HepG2 (cell line): Measurements from ENCODE around the gene SNX2. TPM values are rescaled to one million over a fixed set of nuclear protein-coding genes. Genes with fewer than 3 reads are reported as not detected.

Experiments used
- ARID4A ChIP-seq: sonication (generic); formaldehyde crosslinking; IDR thresholded peaks from 2 replicates; pipeline ENCODE4 v1.5.0; 2020; ENCODE audit warnings: mild to moderate bottlenecking, missing genetic modification reagents, borderline replicate concordance
- ARID5B ChIP-seq: IDR thresholded peaks from 2 replicates; pipeline ENCODE4 v1.4.0; 2020; ENCODE audit warnings: mild to moderate bottlenecking, missing genetic modification reagents
- ELF3 ChIP-seq: IDR thresholded peaks from 2 replicates; pipeline ENCODE4 v1.6.1; 2016; ENCODE audit warnings: missing genetic modification reagents, missing compliant biosample characterization
- HNF4G ChIP-seq, 2 experiments: sonication (generic) in 1 of 2; formaldehyde crosslinking in 1 of 2; IDR thresholded peaks; 2 replicates each; pipeline versions ENCODE4 v1.4.0 to v1.6.1; 2011 to 2020; ENCODE audit warnings: borderline replicate concordance in 2 of 2, low read depth in 2 of 2, mild to moderate bottlenecking in 2 of 2, low read length in 1 of 2, missing genetic modification reagents in 1 of 2, moderate library complexity in 1 of 2
- HNRNPH1 ChIP-seq: fragments of 200-400 bp; formaldehyde crosslinking; optimal IDR thresholded peaks from 2 replicates; pipeline ENCODE3; 2017; ENCODE audit warnings: mild to moderate bottlenecking, low read depth, low read length
- PITX1 ChIP-seq: sonication (generic); formaldehyde crosslinking; IDR thresholded peaks from 2 replicates; pipeline ENCODE4 v1.5.1; 2020; ENCODE audit warnings: mild to moderate bottlenecking, missing genetic modification reagents
- TGIF2 ChIP-seq: IDR thresholded peaks from 2 replicates; pipeline ENCODE4 v1.6.1; 2016; ENCODE audit warnings: control low read depth, missing compliant biosample characterization
- THYN1 ChIP-seq: sonication (generic); formaldehyde crosslinking; IDR thresholded peaks from 2 replicates; pipeline ENCODE4 v1.8.1; 2023; ENCODE audit warnings: low read depth, mild to moderate bottlenecking, moderate library complexity, missing genetic modification reagents, borderline replicate concordance
- ZNF34 ChIP-seq: sonication (generic); formaldehyde crosslinking; IDR thresholded peaks from 2 replicates; pipeline ENCODE4 v1.4.0; 2020; ENCODE audit warnings: mild to moderate bottlenecking, missing genetic modification reagents, borderline replicate concordance
- ZNF546 ChIP-seq: sonication (generic); formaldehyde crosslinking; conservative IDR thresholded peaks from 2 replicates; pipeline ENCODE4 v1.8.1; 2023; ENCODE audit warnings: mild to moderate bottlenecking, missing genetic modification reagents
- polyA plus RNA-seq, 8 experiments: library from polyadenylated mRNA; depleted of rRNA in 3 of 8; stranded (reverse) in 7 of 8; unstranded in 1 of 8; fragments of >200 nt; fragmentation: Illumina TruSeq in 4 of 8; extraction: Trizol in 4 of 8; gene quantifications; 2 replicates each; pipeline versions ENCODE4 v1.2.1 to v1.2.3, GENCODE V29; 2011 to 2016; ENCODE audit warnings: low read depth in 4 of 8, missing spikeins in 1 of 8, mixed read lengths in 1 of 8; ENCODE audit not compliant: insufficient read depth in 1 of 8
- total RNA-seq, 5 experiments: library from RNA; depleted of rRNA; stranded (reverse); fragments of >200 nt; fragmentation: Illumina TruSeq; extraction: Trizol; gene quantifications; 2 replicates each; pipeline ENCODE4 v1.2.3, GENCODE V29; 2016; ENCODE audit warnings: low read depth in 1 of 5
- TF ChIP-seq, protein P1 (sequence below): sonication (generic); formaldehyde crosslinking; IDR thresholded peaks from 2 replicates; pipeline ENCODE4 v1.8.1; 2023; ENCODE audit warnings: mild to moderate bottlenecking, missing genetic modification reagents, borderline replicate concordance
- TF ChIP-seq, protein P2 (sequence below), 2 experiments: sonication (generic) in 1 of 2; formaldehyde crosslinking in 1 of 2; IDR thresholded peaks; 2 replicates each; pipeline versions ENCODE4 v1.4.0 to v1.6.1; 2018 to 2020; ENCODE audit warnings: missing genetic modification reagents in 2 of 2, borderline replicate concordance in 1 of 2, low read depth in 1 of 2, mild to moderate bottlenecking in 1 of 2, missing biosample characterization in 1 of 2
- TF ChIP-seq, protein P3 (sequence below): sonication (generic); formaldehyde crosslinking; IDR thresholded peaks from 2 replicates; pipeline ENCODE4 v1.4.0; 2020; ENCODE audit warnings: mild to moderate bottlenecking, low read depth, missing genetic modification reagents

The SNX2 gene
- total and polyA plus RNA-seq, 2 of the 13 experiments (the other 11 are each of a cell fraction or from before 2014, with no cell fraction given) = 26.4 to 78.8 TPM

DNA sequence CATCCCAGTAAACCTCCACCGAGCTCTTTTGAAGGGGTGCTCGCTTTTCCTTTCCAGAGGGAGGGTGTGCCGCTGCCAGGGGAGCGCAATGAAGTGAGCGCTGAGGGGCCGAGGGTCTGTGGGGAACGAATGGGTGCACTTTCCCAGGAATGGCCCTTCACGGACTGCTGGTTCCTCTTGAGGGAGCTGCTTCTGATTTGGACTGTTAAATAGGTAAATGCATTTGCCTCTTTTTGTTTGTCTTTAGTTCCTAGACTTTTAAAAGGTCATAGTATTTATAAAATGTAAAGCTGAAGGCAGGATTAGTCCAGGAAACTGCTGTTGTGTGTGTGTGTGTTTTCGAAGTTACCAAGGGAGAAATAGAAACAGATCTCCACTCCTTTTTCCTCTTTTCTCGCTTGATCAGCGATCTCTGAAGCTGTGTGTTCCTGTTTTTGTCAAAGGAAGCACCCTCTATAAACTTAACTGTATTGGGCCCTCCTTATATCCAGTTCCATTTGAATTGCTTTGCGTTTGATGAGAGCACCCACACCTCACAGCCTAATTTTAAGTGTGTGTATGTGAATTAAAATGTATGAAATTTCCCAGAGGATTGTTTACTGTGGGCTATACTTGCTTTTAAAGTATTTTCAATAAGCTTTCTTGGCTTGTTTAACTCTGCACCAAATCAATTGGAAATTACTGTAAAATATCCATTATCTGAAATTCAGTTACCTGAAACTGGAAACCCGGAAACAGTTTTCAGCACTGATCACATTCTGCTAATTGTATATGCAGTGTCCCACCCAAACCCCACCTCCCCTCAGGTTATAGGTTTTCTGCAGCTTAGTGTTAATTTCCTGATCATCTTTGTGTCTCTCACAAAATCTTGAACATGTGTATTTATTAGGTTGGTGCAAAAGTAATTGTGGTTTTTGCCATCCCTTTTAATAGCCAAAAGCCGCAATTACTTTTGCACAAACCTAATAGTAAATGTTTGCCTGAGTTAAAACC lies 966 bp downstream of the SNX2 start (continued):
- TF ChIP-seq, protein P1, sequence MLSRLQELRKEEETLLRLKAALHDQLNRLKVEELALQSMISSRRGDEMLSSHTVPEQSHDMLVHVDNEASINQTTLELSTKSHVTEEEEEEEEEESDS (CRISPR knock-in tag) = 0 out of 2 replicates have a peak, but pooled peaks have one; percentile 44
- TF ChIP-seq TGIF2 (CRISPR knock-in tag) = no peak
- TF ChIP-seq ELF3 (CRISPR knock-in tag) = no peak
- TF ChIP-seq, protein P2, sequence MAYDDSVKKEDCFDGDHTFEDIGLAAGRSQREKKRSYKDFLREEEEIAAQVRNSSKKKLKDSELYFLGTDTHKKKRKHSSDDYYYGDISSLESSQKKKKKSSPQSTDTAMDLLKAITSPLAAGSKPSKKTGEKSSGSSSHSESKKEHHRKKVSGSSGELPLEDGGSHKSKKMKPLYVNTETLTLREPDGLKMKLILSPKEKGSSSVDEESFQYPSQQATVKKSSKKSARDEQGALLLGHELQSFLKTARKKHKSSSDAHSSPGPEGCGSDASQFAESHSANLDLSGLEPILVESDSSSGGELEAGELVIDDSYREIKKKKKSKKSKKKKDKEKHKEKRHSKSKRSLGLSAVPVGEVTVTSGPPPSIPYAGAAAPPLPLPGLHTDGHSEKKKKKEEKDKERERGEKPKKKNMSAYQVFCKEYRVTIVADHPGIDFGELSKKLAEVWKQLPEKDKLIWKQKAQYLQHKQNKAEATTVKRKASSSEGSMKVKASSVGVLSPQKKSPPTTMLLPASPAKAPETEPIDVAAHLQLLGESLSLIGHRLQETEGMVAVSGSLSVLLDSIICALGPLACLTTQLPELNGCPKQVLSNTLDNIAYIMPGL (CRISPR knock-in tag; IDR thresholded peaks at IDR 0.05; ENCODE audit: borderline replicate concordance in 1 of 2, low read depth in 1 of 2) = peak in 1 of 2 experiments; percentile 53; a peak in 1 of 4 replicates
- TF ChIP-seq HNF4G (IDR thresholded peaks at IDR 0.05; ENCODE audit: borderline replicate concordance, low read depth, low read length) = no peak
- no peak for TF ChIP-seq HNF4G (CRISPR knock-in tag; IDR thresholded peaks at IDR 0.05; ENCODE audit: borderline replicate concordance, low read depth)
- TF ChIP-seq ARID5B (CRISPR knock-in tag) = no peak
- TF ChIP-seq ARID4A = peak; percentile 19; the same call in 1 of the 2 replicates
- TF ChIP-seq, protein P3, sequence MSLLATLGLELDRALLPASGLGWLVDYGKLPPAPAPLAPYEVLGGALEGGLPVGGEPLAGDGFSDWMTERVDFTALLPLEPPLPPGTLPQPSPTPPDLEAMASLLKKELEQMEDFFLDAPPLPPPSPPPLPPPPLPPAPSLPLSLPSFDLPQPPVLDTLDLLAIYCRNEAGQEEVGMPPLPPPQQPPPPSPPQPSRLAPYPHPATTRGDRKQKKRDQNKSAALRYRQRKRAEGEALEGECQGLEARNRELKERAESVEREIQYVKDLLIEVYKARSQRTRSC (CRISPR knock-in tag) = 0 out of 2 replicates have a peak, but pooled peaks have one; percentile 20
- TF ChIP-seq ZNF34 = 0 out of 2 replicates have a peak, but pooled peaks have one; percentile 25
- TF ChIP-seq HNRNPH1 = no peak
- 0 out of 2 replicates have a peak, but pooled peaks have one; percentile 3 for TF ChIP-seq PITX1 (CRISPR knock-in tag)
- TF ChIP-seq ZNF546 = 0 out of 2 replicates have a peak, but pooled peaks have one; percentile 2
- TF ChIP-seq THYN1 (CRISPR knock-in tag) = 0 out of 2 replicates have a peak, but pooled peaks have one; percentile 34
